ENCODE data around the gene BRD3OS. TPM values are rescaled to one million over a fixed set of nuclear protein-coding genes. Genes with fewer than 3 reads are reported as not detected.
A peak's percentile ranks its signal among the peaks of the same experiment; 100 is the strongest.

Gene BRD3OS
- total and polyA plus RNA-seq, 2 experiments from 2014 or later = 9.2 to 16.0 TPM

- TF ChIP-seq, protein P1, sequence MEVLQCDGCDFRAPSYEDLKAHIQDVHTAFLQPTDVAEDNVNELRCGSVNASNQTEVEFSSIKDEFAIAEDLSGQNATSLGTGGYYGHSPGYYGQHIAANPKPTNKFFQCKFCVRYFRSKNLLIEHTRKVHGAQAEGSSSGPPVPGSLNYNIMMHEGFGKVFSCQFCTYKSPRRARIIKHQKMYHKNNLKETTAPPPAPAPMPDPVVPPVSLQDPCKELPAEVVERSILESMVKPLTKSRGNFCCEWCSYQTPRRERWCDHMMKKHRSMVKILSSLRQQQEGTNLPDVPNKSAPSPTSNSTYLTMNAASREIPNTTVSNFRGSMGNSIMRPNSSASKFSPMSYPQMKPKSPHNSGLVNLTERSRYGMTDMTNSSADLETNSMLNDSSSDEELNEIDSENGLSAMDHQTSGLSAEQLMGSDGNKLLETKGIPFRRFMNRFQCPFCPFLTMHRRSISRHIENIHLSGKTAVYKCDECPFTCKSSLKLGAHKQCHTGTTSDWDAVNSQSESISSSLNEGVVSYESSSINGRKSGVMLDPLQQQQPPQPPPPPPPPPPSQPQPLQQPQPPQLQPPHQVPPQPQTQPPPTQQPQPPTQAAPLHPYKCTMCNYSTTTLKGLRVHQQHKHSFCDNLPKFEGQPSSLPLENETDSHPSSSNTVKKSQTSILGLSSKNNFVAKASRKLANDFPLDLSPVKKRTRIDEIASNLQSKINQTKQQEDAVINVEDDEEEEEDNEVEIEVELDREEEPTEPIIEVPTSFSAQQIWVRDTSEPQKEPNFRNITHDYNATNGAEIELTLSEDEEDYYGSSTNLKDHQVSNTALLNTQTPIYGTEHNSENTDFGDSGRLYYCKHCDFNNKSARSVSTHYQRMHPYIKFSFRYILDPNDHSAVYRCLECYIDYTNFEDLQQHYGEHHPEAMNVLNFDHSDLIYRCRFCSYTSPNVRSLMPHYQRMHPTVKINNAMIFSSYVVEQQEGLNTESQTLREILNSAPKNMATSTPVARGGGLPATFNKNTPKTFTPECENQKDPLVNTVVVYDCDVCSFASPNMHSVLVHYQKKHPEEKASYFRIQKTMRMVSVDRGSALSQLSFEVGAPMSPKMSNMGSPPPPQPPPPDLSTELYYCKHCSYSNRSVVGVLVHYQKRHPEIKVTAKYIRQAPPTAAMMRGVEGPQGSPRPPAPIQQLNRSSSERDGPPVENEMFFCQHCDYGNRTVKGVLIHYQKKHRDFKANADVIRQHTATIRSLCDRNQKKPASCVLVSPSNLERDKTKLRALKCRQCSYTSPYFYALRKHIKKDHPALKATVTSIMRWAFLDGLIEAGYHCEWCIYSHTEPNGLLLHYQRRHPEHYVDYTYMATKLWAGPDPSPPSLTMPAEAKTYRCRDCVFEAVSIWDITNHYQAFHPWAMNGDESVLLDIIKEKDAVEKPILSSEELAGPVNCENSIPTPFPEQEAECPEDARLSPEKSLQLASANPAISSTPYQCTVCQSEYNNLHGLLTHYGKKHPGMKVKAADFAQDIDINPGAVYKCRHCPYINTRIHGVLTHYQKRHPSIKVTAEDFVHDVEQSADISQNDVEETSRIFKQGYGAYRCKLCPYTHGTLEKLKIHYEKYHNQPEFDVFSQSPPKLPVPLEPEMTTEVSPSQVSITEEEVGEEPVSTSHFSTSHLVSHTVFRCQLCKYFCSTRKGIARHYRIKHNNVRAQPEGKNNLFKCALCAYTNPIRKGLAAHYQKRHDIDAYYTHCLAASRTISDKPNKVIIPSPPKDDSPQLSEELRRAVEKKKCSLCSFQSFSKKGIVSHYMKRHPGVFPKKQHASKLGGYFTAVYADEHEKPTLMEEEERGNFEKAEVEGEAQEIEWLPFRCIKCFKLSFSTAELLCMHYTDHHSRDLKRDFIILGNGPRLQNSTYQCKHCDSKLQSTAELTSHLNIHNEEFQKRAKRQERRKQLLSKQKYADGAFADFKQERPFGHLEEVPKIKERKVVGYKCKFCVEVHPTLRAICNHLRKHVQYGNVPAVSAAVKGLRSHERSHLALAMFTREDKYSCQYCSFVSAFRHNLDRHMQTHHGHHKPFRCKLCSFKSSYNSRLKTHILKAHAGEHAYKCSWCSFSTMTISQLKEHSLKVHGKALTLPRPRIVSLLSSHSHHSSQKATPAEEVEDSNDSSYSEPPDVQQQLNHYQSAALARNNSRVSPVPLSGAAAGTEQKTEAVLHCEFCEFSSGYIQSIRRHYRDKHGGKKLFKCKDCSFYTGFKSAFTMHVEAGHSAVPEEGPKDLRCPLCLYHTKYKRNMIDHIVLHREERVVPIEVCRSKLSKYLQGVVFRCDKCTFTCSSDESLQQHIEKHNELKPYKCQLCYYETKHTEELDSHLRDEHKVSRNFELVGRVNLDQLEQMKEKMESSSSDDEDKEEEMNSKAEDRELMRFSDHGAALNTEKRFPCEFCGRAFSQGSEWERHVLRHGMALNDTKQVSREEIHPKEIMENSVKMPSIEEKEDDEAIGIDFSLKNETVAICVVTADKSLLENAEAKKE (CRISPR knock-in tag; IDR thresholded peaks at IDR 0.05) = no peak
- TF ChIP-seq POLR2AphosphoS5 (IDR thresholded peaks at IDR 0.05; ENCODE audit: low read depth) = no peak
Measured at GRCh38 chr9:134053941-134054761, 28.9 kb downstream of the BRD3OS start (continued).

DNA sequence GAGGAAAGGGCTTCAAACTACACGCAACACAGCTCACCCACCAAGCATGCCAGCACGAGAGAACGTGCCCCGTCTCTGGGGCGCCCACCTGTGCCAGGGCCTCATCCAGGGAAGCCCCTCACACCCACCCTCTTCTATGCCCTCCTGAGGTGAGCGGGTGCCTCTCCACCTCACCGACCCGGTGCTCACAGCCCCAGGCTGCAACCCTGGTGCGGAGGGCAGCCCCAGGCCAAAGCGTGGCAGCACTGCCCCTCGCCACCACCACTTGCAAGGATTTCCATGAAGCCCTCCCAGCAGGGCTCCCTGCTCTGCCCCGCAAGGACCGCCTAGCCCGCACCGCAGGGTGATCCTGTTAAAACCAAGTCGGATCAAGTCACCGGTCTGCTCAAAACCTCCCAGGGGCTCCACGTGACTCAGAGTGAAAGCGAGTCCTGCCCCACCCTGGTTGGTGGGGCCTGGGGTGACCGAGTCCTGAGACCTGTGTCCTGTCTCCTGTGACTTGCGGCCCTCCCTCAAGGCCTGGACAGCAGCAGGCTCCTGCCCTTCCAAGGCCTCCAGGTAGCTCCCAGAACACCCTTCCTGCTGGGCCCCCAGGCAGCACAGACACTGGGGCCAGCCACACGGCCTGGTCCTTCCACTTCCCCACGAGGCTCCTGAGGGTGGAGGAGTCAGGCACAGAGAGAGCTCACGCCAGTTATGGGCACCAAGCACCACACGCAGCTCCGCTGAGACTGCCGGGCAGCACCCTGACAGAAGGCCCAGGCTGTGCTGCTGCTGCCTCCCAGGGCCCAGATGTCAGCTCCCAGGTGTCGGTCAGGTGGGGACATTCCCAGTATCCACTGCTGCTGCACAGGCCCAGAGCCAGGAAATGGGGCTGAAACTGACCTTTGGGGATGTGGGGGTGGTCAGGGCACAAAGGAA lies 29.9 kb downstream of the BRD3OS start:
- Histone ChIP-seq H4K20me1 (replicated peaks; ENCODE audit: insufficient read depth) (peaks cover 12% of the 10 kb centered on the region), H3K4me2 (no peak overlapping the region), H3K79me2 (replicated peaks; ENCODE audit: insufficient read depth) (peaks cover 67% of the 10 kb centered on the region), H3K27ac (ENCODE audit: low read depth) (no peak overlapping the region), H2AFZ (no peak overlapping the region), H3K4me3 (no peak overlapping the region), H3K9me2 (ENCODE audit: insufficient read depth) (no peaks in the 10 kb centered on the region), H3K4me1 (ENCODE audit: insufficient read depth) (no peaks in the 10 kb centered on the region; the same call in 1 of the 2 replicates), H3K36me3 (ENCODE audit: insufficient read depth) (peaks cover 10% of the 10 kb centered on the region; the same call in 1 of the 2 replicates), H3K27me3 (ENCODE audit: insufficient read depth) (no peaks in the 10 kb centered on the region), H3F3A (replicated peaks; ENCODE audit: low read depth) (no peaks in the 10 kb centered on the region)
- peaks cover 22% of the 10 kb centered on the region for H3K36me3 Mint-ChIP-seq (ENCODE audit: low read depth)
- peaks cover 24% of the 10 kb centered on the region for H3K4me1 Mint-ChIP-seq
- TF ChIP-seq, protein P2, sequence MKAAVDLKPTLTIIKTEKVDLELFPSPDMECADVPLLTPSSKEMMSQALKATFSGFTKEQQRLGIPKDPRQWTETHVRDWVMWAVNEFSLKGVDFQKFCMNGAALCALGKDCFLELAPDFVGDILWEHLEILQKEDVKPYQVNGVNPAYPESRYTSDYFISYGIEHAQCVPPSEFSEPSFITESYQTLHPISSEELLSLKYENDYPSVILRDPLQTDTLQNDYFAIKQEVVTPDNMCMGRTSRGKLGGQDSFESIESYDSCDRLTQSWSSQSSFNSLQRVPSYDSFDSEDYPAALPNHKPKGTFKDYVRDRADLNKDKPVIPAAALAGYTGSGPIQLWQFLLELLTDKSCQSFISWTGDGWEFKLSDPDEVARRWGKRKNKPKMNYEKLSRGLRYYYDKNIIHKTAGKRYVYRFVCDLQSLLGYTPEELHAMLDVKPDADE (IDR thresholded peaks at IDR 0.05) = no peak
- TF ChIP-seq JUNB (IDR thresholded peaks at IDR 0.05; ENCODE audit: unreplicated experiment) (no peak), EZH2 (IDR thresholded peaks at IDR 0.05; ENCODE audit: low read depth, unreplicated experiment) (no peak)
- no peak overlapping the region for H3K4me3 Mint-ChIP-seq
- H3K27me3 Mint-ChIP-seq (ENCODE audit: insufficient read depth, low read depth, poor library complexity) = peaks cover 17% of the 10 kb centered on the region
- no peak for ATAC-seq
- peak overlapping the region; percentile 27; the same call in 1 of the 2 replicates for H3K27ac Mint-ChIP-seq
- H3K9me3 Mint-ChIP-seq = no peaks in the 10 kb centered on the region
- no peak for DNase-seq (ENCODE audit: low spot score)
